Sigmoid colon (tissue), 3 donors: Measurements from ENCODE around the gene FAM168A.

ENCODE experiments used
- POLR2A ChIP-seq, 2 donors: fragments of 450-650 bp; IDR thresholded peaks; one replicate each; pipeline ENCODE4 v1.6.1; 2016; ENCODE audit warnings: antibody characterized with exemption in 2 of 2, mild to moderate bottlenecking in 2 of 2, moderate library complexity in 2 of 2
- TF ChIP-seq, protein P1 (sequence below), 4 experiments: fragments of 450-650 bp in 3 of 4; fragments of 200-600 bp in 1 of 4; IDR thresholded peaks; one replicate each; pipeline ENCODE4 v1.5.1; 2016 to 2019; ENCODE audit warnings: antibody characterized with exemption in 4 of 4, mild to moderate bottlenecking in 3 of 4, moderate library complexity in 2 of 4

- TF ChIP-seq, protein P1, sequence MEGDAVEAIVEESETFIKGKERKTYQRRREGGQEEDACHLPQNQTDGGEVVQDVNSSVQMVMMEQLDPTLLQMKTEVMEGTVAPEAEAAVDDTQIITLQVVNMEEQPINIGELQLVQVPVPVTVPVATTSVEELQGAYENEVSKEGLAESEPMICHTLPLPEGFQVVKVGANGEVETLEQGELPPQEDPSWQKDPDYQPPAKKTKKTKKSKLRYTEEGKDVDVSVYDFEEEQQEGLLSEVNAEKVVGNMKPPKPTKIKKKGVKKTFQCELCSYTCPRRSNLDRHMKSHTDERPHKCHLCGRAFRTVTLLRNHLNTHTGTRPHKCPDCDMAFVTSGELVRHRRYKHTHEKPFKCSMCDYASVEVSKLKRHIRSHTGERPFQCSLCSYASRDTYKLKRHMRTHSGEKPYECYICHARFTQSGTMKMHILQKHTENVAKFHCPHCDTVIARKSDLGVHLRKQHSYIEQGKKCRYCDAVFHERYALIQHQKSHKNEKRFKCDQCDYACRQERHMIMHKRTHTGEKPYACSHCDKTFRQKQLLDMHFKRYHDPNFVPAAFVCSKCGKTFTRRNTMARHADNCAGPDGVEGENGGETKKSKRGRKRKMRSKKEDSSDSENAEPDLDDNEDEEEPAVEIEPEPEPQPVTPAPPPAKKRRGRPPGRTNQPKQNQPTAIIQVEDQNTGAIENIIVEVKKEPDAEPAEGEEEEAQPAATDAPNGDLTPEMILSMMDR (IDR thresholded peaks at IDR 0.05) = no peak
- TF ChIP-seq POLR2A (IDR thresholded peaks at IDR 0.05) = no peak
Observed at GRCh38 chr11:73458201-73458600, 139.7 kb downstream of the FAM168A start.
